Mesothelial cell of epicardium (in vitro differentiated cells): Measurements from ENCODE around the gene CTRL. TPM values are rescaled to one million over a fixed set of nuclear protein-coding genes. Genes with fewer than 3 reads are reported as not detected.
"Not testable (repeated sequence)": the region's sequence is repeated elsewhere in the genome, so short reads cannot be mapped to it uniquely, and the experiment has no call there.

Experiments
- DNase-seq, 2 experiments: peaks; one replicate each; pipeline ENCODE4 v3.0.0; 2021; ENCODE audit warnings: low spot score in 2 of 2; ENCODE audit not compliant: unreplicated experiment in 2 of 2
- H3K27ac Mint-ChIP-seq: 2 replicates; pipeline ENCODE4 v1.8.0; 2021; ENCODE audit warnings: mixed read lengths
- H3K27me3 Mint-ChIP-seq: 2 replicates; pipeline ENCODE4 v1.8.0; 2021; ENCODE audit warnings: low read depth, mixed read lengths
- H3K36me3 Mint-ChIP-seq: 2 replicates; pipeline ENCODE4 v1.8.0; 2021; ENCODE audit warnings: mixed read lengths
- H3K4me1 Mint-ChIP-seq: 2 replicates; pipeline ENCODE4 v1.8.0; 2021; ENCODE audit warnings: mixed read lengths
- H3K4me3 Mint-ChIP-seq: 2 replicates; pipeline ENCODE4 v1.8.0; 2021; ENCODE audit warnings: mild to moderate bottlenecking, moderate library complexity, mixed read lengths
- H3K9me3 Mint-ChIP-seq: 2 replicates; pipeline ENCODE4 v1.8.0; 2021; ENCODE audit warnings: mixed read lengths
- CTCF ChIP-seq: fragments of 200-600 bp; sonication (generic); IDR thresholded peaks from one replicate; pipeline ENCODE4 v1.5.0; 2021; ENCODE audit warnings: antibody characterized with exemption; ENCODE audit not compliant: unreplicated experiment
- total RNA-seq: library from RNA; stranded (reverse); gene quantifications from 3 replicates; pipeline ENCODE4 v1.2.1, GENCODE V29; 2021

Gene CTRL
- total RNA-seq, 1 donor from 2014 or later: 1.5 TPM

GRCh38 chr16:67941469-67942199 lies 10.0 kb upstream of the CTRL start:
- Mint-ChIP-seq H3K4me1 (peaks cover 8% of the 10 kb centered on the region), H3K27me3 (no peaks in the 10 kb centered on the region), H3K9me3 (no peaks in the 10 kb centered on the region), H3K36me3 (peaks cover 6% of the 10 kb centered on the region), H3K27ac (peak overlapping the region; percentile 12), H3K4me3 (no peak overlapping the region)
- no peak for DNase-seq
- TF ChIP-seq CTCF: no peak

- TF ChIP-seq CTCF: no peak
- Mint-ChIP-seq H3K4me3 (no peak overlapping the region), H3K36me3 (peaks cover 2% of the 10 kb centered on the region), H3K27me3 (no peaks in the 10 kb centered on the region), H3K9me3 (no peaks in the 10 kb centered on the region), H3K27ac (no peak overlapping the region), H3K4me1 (peaks cover 10% of the 10 kb centered on the region)
- no peak for DNase-seq
These were observed 8.9 kb upstream of the CTRL start for GRCh38 chr16:67940446-67941089.

GRCh38 chr16:67939507-67940445 lies 8.1 kb upstream of the CTRL start:
- Mint-ChIP-seq H3K4me3 (no peak overlapping the region), H3K9me3 (no peaks in the 10 kb centered on the region), H3K27ac (no peak overlapping the region), H3K4me1 (peaks cover 18% of the 10 kb centered on the region), H3K27me3 (no peaks in the 10 kb centered on the region), H3K36me3 (peaks cover 2% of the 10 kb centered on the region)
- no peak for DNase-seq
- no peak for TF ChIP-seq CTCF

GRCh38 chr16:67937713-67938112 lies 6.1 kb upstream of the CTRL start:
- not testable (repeated sequence) for H3K9me3 Mint-ChIP-seq, H3K4me3 Mint-ChIP-seq, H3K27me3 Mint-ChIP-seq, DNase-seq, H3K36me3 Mint-ChIP-seq, H3K27ac Mint-ChIP-seq
- peaks cover 20% of the 10 kb centered on the region for H3K4me1 Mint-ChIP-seq

- Mint-ChIP-seq H3K4me1 (peaks cover 20% of the 10 kb centered on the region), H3K9me3 (no peaks in the 10 kb centered on the region), H3K36me3 (no peaks in the 10 kb centered on the region), H3K4me3 (peak overlapping the region; percentile 100), H3K27ac (peak overlapping the region; percentile 99), H3K27me3 (no peaks in the 10 kb centered on the region)
- no peak for TF ChIP-seq CTCF
- no peak for DNase-seq
These were observed 5.4 kb upstream of the CTRL start for GRCh38 chr16:67936880-67937605.
